ENCODE measurements around the gene RUNX2.

GRCh38 chr6:45679163-45679562 lies 351.0 kb downstream of the RUNX2 start:
- no peak for TF ChIP-seq CHD1 (IDR thresholded peaks at IDR 0.05; ENCODE audit: low read length)
- no peak for TF ChIP-seq E2F3 (CRISPR knock-in tag; IDR thresholded peaks at IDR 0.05)
- no peak for TF ChIP-seq CTCF (IDR thresholded peaks at IDR 0.05 in 2 of 3, conservative IDR thresholded peaks at IDR 0.05 in 1 of 3; ENCODE audit: insufficient read depth in 2 of 3, low read depth in 1 of 3, low read length in 3 of 3)

Data from K562 (cell line).